Spleen (tissue), 7 donors: Measurements from ENCODE around the gene UGT1A10.

Source experiments
- CTCF ChIP-seq, 11 experiments: fragments of 200-600 bp in 7 of 11; fragments of 450-650 bp in 4 of 11; sonication (generic) in 4 of 11; IDR thresholded peaks in 8 of 11; conservative IDR thresholded peaks in 3 of 11; 1 replicate in 7 of 11; 2 replicates in 4 of 11; pipeline versions ENCODE4 v1.4.0 to v1.8.0; 2016 to 2021; ENCODE audit warnings: antibody characterized with exemption in 11 of 11, inconsistent platforms in 4 of 11, mild to moderate bottlenecking in 1 of 11
- POLR2A ChIP-seq, 3 donors: fragments of 450-650 bp; IDR thresholded peaks; one replicate each; pipeline ENCODE4 v1.5.1; 2017; ENCODE audit warnings: antibody characterized with exemption in 3 of 3, mild to moderate bottlenecking in 1 of 3
- POLR2AphosphoS5 ChIP-seq, 3 donors: sonication (generic); formaldehyde crosslinking; IDR thresholded peaks; one replicate each; pipeline ENCODE4 v1.5.1; 2017; ENCODE audit warnings: antibody characterized with exemption in 3 of 3
- donor health status: DM: no; HTN: no; CAD: no; lungs with moderate emphysema.
- donor health status: DM: no; HTN: no; CAD: no.
- donor health status: DM: no; HTN: no; CAD: no.

DNA sequence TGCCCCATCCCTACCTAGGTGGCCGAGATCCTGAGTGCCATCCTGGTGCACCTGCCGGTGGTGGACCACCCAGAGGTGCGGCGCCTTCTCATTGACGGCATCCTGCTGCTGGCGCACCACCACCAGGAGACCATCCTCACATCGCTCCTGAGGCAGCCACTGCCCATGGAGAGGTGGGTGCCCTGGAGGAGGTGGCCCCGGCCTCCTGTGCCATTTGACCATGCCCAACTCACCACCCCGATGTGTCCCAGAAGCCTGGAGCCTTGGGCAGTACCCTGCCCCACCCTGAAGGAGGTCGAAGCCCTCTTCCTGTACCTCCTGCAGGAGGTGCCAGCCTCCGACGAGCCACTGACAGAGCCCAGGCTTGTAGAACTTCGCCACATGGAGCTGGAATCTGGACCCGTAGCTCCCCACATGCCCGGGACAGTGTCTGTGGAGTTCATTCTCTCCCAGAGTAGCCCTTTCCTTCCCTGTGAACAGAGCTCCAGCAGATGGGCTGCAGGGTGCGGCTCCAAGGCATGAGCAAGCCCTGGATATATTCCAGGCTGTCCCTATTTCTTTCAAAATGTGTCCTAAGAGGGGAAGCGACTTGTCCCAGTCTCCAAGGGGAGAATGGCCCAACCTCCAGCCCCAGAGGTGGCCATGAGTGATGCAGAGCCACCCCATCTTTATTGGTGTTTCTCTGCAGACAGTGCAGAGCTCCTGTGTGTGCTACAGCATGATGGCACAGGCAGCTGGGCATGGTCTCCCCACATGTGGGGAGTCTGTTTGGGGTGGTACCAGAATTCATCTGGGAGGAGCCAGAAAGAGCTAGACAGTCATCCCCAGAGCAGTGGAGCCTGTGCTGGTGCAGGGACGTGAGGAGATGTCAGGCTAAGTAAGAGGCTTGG, 183.9 kb downstream of the UGT1A10 start:
- TF ChIP-seq POLR2AphosphoS5 (IDR thresholded peaks at IDR 0.05): no peak
- TF ChIP-seq CTCF (IDR thresholded peaks at IDR 0.05 in 8 of 11, conservative IDR thresholded peaks at IDR 0.05 in 3 of 11): no peak
- no peak for TF ChIP-seq POLR2A (IDR thresholded peaks at IDR 0.05)
